ENCODE data around the gene ZNF256. TPM values are rescaled to one million over a fixed set of nuclear protein-coding genes. Genes with fewer than 3 reads are reported as not detected.

The ZNF256 gene
- total RNA-seq, 1 experiment from 2014 or later = not detected

DNA sequence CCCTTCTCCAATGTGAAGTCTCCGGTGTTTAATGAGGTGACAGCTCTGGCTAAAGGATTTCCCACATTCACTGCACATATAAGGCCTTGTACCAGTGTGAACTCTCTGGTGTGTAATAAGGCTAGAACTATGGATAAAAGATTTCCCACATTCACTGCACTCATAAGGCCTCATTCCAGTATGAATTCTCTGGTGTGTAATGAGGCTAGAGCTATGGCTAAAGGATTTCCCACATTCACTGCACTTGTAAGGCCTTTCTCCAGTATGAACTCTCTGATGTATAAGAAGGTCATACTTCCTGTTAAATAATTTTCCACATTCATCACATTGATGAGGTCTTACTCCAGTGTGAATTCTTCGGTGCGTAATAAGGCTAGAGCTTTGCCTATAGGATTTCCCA, 5.9 kb downstream of the ZNF256 start:
- Histone ChIP-seq H4K20me1 (ENCODE audit: insufficient read depth) (no peaks in the 10 kb centered on the region), H3K9me3 (ENCODE audit: control insufficient read depth in 1 of 2, insufficient read depth in 1 of 2, low read depth in 1 of 2, low read length in 2 of 2) (peaks cover 8 to 14% of the 10 kb centered on the region in 2 experiments; a peak in 2 of 4 replicates), H3K4me2 (ENCODE audit: low read length) (no peak overlapping the region), H3K4me3 (replicated peaks in 1 of 2; ENCODE audit: low read depth in 1 of 2, low read length in 2 of 2) (no peak overlapping the region), H3K9ac (ENCODE audit: low read length) (no peak overlapping the region), H2AFZ (ENCODE audit: low read depth, low read length, poor library complexity, severe bottlenecking) (no peak overlapping the region), H3K4me1 (ENCODE audit: control insufficient read depth in 1 of 2, insufficient read depth in 2 of 2, low read length in 2 of 2) (no peaks in the 10 kb centered on the region), H3K27ac (ENCODE audit: low read depth, low read length) (no peak overlapping the region), H3K79me2 (ENCODE audit: insufficient read depth, low read length) (no peaks in the 10 kb centered on the region), H3K9me2 (ENCODE audit: insufficient read depth) (no peaks in the 10 kb centered on the region), H3K36me3 (ENCODE audit: control insufficient read depth in 1 of 2, insufficient read depth in 2 of 2, low read length in 2 of 2) (no peaks in the 10 kb centered on the region), H3K27me3 (ENCODE audit: insufficient read depth, low read length) (no peaks in the 10 kb centered on the region)
- no peak for DNase-seq (ENCODE audit: low read depth, low spot score)
- ChIA-PET POLR2A (no interaction called here), RAD21 (ENCODE audit: low non-redundant PET in 1 of 2, low total read pairs in 2 of 2, uncharacterized antibody in 2 of 2, unreplicated experiment in 2 of 2) (no interaction called here), CTCF (no interaction called here)
- no peak for TF ChIP-seq YY1 (IDR thresholded peaks at IDR 0.05; ENCODE audit: extremely low read depth, insufficient replicate concordance, low read depth, low read length)
- no peak for TF ChIP-seq SP1 (IDR thresholded peaks at IDR 0.05; ENCODE audit: low read depth)
- no peak for TF ChIP-seq SRF (IDR thresholded peaks at IDR 0.05; ENCODE audit: low read depth)
- TF ChIP-seq, protein P1, sequence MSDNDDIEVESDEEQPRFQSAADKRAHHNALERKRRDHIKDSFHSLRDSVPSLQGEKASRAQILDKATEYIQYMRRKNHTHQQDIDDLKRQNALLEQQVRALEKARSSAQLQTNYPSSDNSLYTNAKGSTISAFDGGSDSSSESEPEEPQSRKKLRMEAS (IDR thresholded peaks at IDR 0.05) = no peak
- TF ChIP-seq ZFX (IDR thresholded peaks at IDR 0.05) = no peak
- TF ChIP-seq POLR2AphosphoS5 (IDR thresholded peaks at IDR 0.05; ENCODE audit: low read depth, low read length) = no peak
- BruUV-seq (replicated peaks) = no TSS peak
- intact Hi-C loops (cut with micrococcal nuclease) = no loop called here
- ATAC-seq = no peak

DNA sequence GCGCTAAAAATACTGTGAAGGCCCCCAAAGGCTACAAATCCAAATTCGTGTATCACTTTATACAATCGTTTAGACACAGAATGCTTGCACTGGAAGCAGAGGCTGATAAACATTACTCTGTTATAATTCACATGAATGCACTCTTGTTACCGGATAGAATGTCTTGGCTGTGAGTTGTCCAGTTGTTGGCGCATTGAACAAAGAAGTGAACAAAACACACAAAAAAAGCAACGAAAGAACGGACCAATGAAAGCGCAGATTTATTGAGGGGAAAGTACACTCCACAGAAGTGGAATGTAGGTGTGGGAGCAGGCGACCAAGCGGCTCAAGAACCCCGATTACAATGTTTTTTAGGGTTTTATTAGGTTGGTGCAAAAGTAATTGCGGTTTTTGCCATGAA, 11.8 kb downstream of the ZNF256 start:
- DNase-seq (ENCODE audit: low read depth, low spot score) (no peak), ATAC-seq (no peak)
- no peak overlapping the region for H3K27ac ChIP-seq (ENCODE audit: low read depth, low read length)
- H3K36me3 ChIP-seq (ENCODE audit: control insufficient read depth in 1 of 2, insufficient read depth in 2 of 2, low read length in 2 of 2) = no peaks in the 10 kb centered on the region
- no peaks in the 10 kb centered on the region for H3K79me2 ChIP-seq (ENCODE audit: insufficient read depth, low read length)
- intact Hi-C loops (cut with micrococcal nuclease) = no loop called here
- no peak overlapping the region for H2AFZ ChIP-seq (ENCODE audit: low read depth, low read length, poor library complexity, severe bottlenecking)
- H3K4me1 ChIP-seq (ENCODE audit: control insufficient read depth in 1 of 2, insufficient read depth in 2 of 2, low read length in 2 of 2) = no peaks in the 10 kb centered on the region
- H3K9me3 ChIP-seq (ENCODE audit: control insufficient read depth in 1 of 2, insufficient read depth in 1 of 2, low read depth in 1 of 2, low read length in 2 of 2) = peaks cover 0 to 11% of the 10 kb centered on the region in 2 experiments; a peak in 2 of 4 replicates
- no peaks in the 10 kb centered on the region for H3K9me2 ChIP-seq (ENCODE audit: insufficient read depth)
- no peak overlapping the region for H3K9ac ChIP-seq (ENCODE audit: low read length)
- ChIA-PET CTCF (no interaction called here), POLR2A (no interaction called here), RAD21 (ENCODE audit: low non-redundant PET in 1 of 2, low total read pairs in 2 of 2, uncharacterized antibody in 2 of 2, unreplicated experiment in 2 of 2) (no interaction called here)
- TF ChIP-seq FOSL1 (IDR thresholded peaks at IDR 0.05; ENCODE audit: low read depth) (no peak), CBX3 (IDR thresholded peaks at IDR 0.05; ENCODE audit: low read depth) (no peak), YY1 (IDR thresholded peaks at IDR 0.05; ENCODE audit: extremely low read depth, insufficient replicate concordance, low read depth, low read length) (no peak)
- TF ChIP-seq, protein P1 (IDR thresholded peaks at IDR 0.05) = no peak
- no peaks in the 10 kb centered on the region for H4K20me1 ChIP-seq (ENCODE audit: insufficient read depth)
- no peak overlapping the region for H3K4me2 ChIP-seq (ENCODE audit: low read length)
- no peaks in the 10 kb centered on the region for H3K27me3 ChIP-seq (ENCODE audit: insufficient read depth, low read length)
- BruUV-seq (replicated peaks) = no TSS peak
- H3K4me3 ChIP-seq (replicated peaks in 1 of 2; ENCODE audit: low read depth in 1 of 2, low read length in 2 of 2) = no peak overlapping the region
